SIG-M5 treated with dmso at 0.1 percent for 504 hours (cell line): ENCODE data around the gene ZMAT5.
"Not testable (repeated sequence)": the region's sequence is repeated elsewhere in the genome, so short reads cannot be mapped to it uniquely, and the experiment has no call there.

Source experiments
- DNase-seq: peaks from one replicate; lab custom pipeline; 2025; ENCODE audit not compliant: unreplicated experiment; lab: John Stamatoyannopoulos, UW

The ZMAT5 gene

GRCh38 chr22:29755889-29756288, 10.9 kb downstream of the ZMAT5 start:
- DNase-seq = no peak

GRCh38 chr22:29754658-29755395, 12.0 kb downstream of the ZMAT5 start:
- DNase-seq = not testable (repeated sequence)

GRCh38 chr22:29753808-29754657, 12.8 kb downstream of the ZMAT5 start:
- no peak for DNase-seq

GRCh38 chr22:29751669-29752068, 15.1 kb downstream of the ZMAT5 start:
- no peak for DNase-seq

GRCh38 chr22:29750559-29751538, 16.0 kb downstream of the ZMAT5 start:
- DNase-seq = peak; percentile 94

GRCh38 chr22:29750029-29750428, 16.8 kb downstream of the ZMAT5 start:
- no peak for DNase-seq

GRCh38 chr22:29748248-29748893, 18.4 kb downstream of the ZMAT5 start:
- DNase-seq = no peak

GRCh38 chr22:29747832-29748231, 19.0 kb downstream of the ZMAT5 start:
- no peak for DNase-seq

GRCh38 chr22:29744902-29745301, 21.9 kb downstream of the ZMAT5 start:
- DNase-seq = no peak

- DNase-seq = no peak
These were observed 24.5 kb downstream of the ZMAT5 start for GRCh38 chr22:29742326-29742725.

GRCh38 chr22:29741926-29742325, 24.9 kb downstream of the ZMAT5 start:
- no peak for DNase-seq

GRCh38 chr22:29740216-29740615, 26.6 kb downstream of the ZMAT5 start:
- DNase-seq = no peak

- no peak for DNase-seq
These were observed 27.4 kb downstream of the ZMAT5 start for GRCh38 chr22:29739346-29739875.

GRCh38 chr22:29738118-29738815, 28.5 kb downstream of the ZMAT5 start:
- no peak for DNase-seq

GRCh38 chr22:29737251-29738117, 29.3 kb downstream of the ZMAT5 start:
- DNase-seq = no peak

GRCh38 chr22:29735416-29735815, 31.4 kb downstream of the ZMAT5 start:
- no peak for DNase-seq

GRCh38 chr22:29734838-29735237, 32.0 kb downstream of the ZMAT5 start:
- DNase-seq = no peak

GRCh38 chr22:29734406-29734805, 32.4 kb downstream of the ZMAT5 start:
- DNase-seq = no peak
